ENCODE measurements around the gene ARHGAP26.

Gene ARHGAP26

GRCh38 chr5:142816531-142817430, 46.6 kb downstream of the ARHGAP26 start:
- peak; percentile 75 for DNase-seq

- no peak for DNase-seq
Observed at GRCh38 chr5:142817949-142818431, 47.8 kb downstream of the ARHGAP26 start.

- DNase-seq: no peak
Observed at GRCh38 chr5:142819292-142819691, 49.1 kb downstream of the ARHGAP26 start.

GRCh38 chr5:142819825-142820224, 49.6 kb downstream of the ARHGAP26 start:
- no peak for DNase-seq

DNA sequence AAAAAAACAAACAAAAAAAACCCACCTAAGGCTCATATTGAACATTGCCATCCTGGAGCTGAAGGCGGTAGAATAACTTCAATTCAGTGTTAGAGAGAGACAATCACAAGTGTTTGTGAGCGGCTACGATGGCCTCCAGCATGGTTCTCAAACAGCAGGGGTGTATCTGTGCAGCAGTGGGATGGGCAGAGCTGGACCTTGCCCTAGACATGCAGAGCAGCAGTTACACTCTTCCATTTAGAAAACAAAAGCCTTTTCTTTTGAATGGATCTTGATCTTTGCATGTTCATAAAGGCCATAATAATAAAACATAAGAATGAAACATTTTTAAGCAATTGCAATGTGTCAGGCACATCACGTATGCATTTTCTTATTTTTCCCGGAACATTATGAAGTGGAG, 50.3 kb downstream of the ARHGAP26 start:
- DNase-seq: no peak

DNA sequence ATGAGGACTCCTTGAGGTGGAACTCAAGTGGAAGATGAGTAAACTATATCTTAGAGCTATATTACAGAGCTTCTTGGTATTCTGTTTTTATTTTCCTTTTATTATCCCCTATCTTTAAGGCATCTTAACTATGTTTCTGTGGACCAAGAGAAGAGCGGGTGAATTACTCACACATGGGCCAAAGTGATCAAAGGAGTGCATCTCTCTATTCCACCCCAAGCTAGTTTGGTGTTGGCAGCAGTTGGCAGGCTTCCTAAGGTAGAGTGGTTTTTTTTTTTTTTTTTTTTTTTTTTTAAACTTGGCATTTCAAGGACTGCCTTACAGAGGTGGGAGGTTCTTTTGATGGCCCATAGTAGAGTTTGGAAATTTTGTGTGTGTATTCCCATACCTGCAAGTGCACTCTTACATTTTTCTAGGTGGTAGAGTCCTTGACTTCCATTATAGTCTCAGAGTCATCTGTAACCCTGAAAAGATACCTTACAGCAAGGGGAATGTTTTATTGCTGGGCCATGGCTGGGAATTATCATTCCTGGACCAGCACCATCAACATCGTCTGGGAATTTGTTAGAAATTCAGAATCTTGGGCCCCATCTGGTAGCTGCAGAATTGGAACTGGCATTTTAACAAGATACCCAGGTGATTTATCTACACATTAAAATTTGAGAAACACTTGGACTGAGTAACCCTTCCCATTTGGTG, 51.0 kb downstream of the ARHGAP26 start:
- no peak for DNase-seq

- peak; percentile 70 for DNase-seq
Observed at GRCh38 chr5:142821733-142822487, 51.7 kb downstream of the ARHGAP26 start.

DNA sequence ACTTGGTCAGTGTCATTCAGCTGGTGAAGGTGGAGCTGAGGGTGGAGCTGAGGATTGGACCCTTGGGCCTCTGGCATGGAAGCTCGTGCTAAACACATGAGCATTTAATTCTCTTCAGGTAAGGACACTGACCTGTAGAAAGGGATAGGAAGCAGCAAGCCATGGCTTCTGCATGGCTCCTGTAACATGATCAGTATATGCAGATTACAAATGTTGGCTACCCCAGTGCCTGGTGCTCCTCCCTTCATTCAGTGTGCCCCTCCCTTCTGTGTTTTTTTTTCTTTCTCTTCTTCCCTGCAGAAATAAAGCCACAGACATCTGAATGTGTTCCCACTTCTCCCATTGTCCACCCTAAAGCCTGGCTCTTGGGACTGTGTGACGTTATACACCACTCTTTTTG, 52.9 kb downstream of the ARHGAP26 start:
- no peak for DNase-seq

DNA sequence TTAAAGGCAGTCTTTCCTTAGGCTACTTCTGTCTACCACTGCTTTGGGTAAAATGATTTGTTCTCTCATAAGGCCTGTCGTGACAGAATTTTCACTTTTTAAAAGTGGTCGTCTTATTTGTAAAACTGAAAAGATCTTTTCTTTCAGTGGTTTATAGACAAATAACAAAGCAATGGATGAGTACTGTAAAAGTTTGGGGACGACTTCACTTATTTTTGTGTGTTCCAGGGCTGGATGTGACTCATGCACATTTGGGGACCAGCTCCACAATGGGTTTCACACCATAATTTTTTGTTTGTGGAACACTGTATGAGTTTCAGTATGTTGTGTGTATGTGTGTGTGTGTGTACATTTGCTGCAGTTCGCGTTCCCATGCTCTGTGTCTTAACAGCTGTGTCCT, 53.6 kb downstream of the ARHGAP26 start:
- no peak for DNase-seq

- no peak for DNase-seq
Observed at GRCh38 chr5:142824391-142824790, 54.2 kb downstream of the ARHGAP26 start.

GRCh38 chr5:142825378-142826089, 55.4 kb downstream of the ARHGAP26 start:
- DNase-seq: no peak

- DNase-seq: no peak
Observed at GRCh38 chr5:142826093-142826492, 55.9 kb downstream of the ARHGAP26 start.

GRCh38 chr5:142826741-142827492, 56.7 kb downstream of the ARHGAP26 start:
- peak; percentile 17 for DNase-seq

GRCh38 chr5:142827934-142828576, 57.9 kb downstream of the ARHGAP26 start:
- no peak for DNase-seq

GRCh38 chr5:142828797-142829535, 58.8 kb downstream of the ARHGAP26 start:
- no peak for DNase-seq

DNA sequence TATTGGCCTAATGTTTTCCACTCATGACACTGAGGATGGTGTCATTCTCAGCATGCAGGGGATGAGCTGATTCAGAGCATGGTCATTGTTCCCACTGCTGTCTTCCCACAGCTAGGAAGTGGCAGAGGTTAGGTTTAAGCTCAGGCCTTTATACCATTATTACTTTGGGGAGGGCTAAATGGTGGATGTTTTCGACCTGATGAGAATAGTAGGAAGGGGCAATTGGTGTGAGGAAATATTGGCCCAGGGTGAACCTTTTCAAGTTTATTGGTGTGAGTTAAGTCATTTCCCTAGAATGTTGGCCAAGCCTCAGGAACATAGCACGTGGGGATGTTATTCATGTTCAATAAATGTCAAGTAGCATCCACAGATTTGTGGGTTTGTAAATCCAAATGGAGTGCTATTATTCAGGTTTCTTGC, 59.6 kb downstream of the ARHGAP26 start:
- no peak for DNase-seq

DNA sequence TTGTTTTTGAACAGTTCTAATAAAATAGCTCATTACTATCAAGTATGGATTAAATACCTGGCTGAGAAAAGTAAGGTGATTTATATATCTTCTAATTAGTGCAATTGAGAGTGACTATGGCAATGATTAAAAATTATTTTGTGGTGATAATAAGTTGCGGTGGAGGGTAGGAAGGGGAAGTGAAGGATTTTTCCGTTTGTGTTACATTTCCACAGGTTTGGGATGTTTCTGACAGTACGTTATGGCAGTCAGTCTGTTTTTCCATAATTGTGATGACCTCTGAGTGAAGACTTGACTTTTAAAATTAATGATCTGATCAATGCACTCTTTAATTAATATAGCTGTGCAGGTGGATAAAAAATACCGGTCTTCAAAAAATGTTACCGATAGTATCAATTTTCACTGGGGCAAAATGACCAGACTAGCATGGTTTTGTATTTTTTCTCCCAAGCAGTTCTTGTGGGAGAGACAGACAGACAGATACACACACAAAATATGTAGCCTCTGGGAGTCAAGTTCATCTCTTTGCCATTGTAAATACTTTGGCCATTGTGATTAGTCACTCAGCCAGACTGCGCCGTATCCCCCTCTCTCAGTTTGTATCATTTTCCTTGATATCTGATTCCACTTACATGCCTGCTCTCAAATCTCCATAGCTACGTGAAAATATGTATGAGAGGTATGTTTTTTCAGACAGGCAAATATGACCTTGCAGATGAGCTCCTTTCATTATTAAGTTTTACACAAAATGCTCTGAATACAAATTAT, 60.2 kb downstream of the ARHGAP26 start:
- DNase-seq: no peak

DNA sequence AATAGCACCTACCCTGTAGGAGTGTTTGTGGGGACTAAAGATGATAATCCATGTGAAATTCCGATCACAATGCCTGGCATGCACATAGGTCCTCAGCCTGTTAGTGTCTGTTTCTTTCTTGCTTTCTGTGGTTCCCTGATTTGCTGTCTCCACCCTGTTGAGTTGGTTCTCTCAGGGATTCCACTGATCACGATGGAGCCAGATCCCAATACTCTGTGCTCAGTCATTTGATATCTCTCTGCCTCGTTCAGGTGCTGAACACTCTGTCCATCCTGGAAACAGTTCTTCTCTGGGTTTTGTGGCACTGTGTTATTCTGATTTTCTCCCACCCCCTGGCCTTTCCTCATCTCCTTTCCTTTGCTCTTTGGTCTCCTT, 60.8 kb downstream of the ARHGAP26 start:
- DNase-seq: no peak

DNA sequence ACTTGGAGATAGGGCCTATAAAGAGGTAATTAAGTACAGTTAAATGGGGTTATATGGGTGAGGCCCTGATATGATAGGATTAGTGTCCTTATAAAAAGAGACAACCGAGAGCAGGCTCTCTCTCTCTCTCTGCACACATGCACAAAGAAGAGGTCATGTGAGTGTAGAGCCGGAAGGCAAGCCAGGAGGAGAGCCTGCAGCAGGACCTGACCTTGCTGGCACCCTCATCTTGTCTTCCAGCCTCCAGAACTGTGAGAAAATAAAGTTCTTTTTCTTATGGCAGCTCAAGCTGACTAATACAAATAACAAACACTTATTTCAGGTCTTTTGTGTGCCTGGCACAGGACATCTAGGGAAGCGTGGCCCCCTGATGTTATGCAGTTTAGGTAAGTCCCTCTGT, 62.1 kb downstream of the ARHGAP26 start:
- no peak for DNase-seq

All from hematopoietic multipotent progenitor cell treated with erythropoietin and hydrocortisone succinate and interleukin-3 and kit ligand, for 8 days (in vitro differentiated cells).